K562 (cell line): ENCODE results near the gene ITIH3. TPM values are rescaled to one million over a fixed set of nuclear protein-coding genes. Genes with fewer than 3 reads are reported as not detected.
A peak's percentile ranks its signal among the peaks of the same experiment; 100 is the strongest.

Experiments
- ATAC-seq: fragments of 200-7000 bp; cut with Tn5 transposase; 3 replicates; pipeline ENCODE4 v1.9.1; 2020; ENCODE audit warnings: moderate library complexity
- BruUV-seq: library from RNA; stranded (reverse); fragments of 400-500 nt; replicated peaks from 2 replicates; lab custom pipeline; 2021; lab: Mats Ljungman, UMichigan
- CTCF ChIA-PET: fragments of 300-600 bp; formaldehyde crosslinking; extraction: SDS; loops from one replicate; lab custom pipeline; 2021; ENCODE audit warnings: low intra/inter-chr PET ratio; lab: Yijun Ruan, JAX
- POLR2A ChIA-PET: fragments of 300-600, 350-650 bp; sonication (Branson Sonifier 250); formaldehyde crosslinking; extraction: SDS; loops from one replicate; lab custom pipeline; 2021; ENCODE audit warnings: antibody characterized with exemption, inconsistent platforms; lab: Yijun Ruan, JAX
- DNase-seq, 4 experiments: peaks; one replicate each; pipeline versions ENCODE4 v3.0.0 to v3.0.0-alpha.2; 2011 to 2018; ENCODE audit warnings: low spot score in 3 of 4, mixed read lengths in 3 of 4; ENCODE audit errors: extremely low read depth in 1 of 4
- FAIRE-seq: peaks from 2 replicates; lab custom pipeline; 2011; peaks lifted over from hg19 to GRCh38; lab: Jason Lieb, UNC
- H2AFZ ChIP-seq: 2 replicates; pipeline ENCODE4 v1.6.0; 2011; ENCODE audit warnings: low read depth, low read length, control low read depth, inconsistent platforms
- H3K27ac ChIP-seq: fragments of 200-600 bp; 3 replicates; pipeline ENCODE4 v1.8.0; 2011; ENCODE audit warnings: low read depth, mild to moderate bottlenecking, control low read depth, inconsistent platforms, low read length, moderate library complexity, mixed read lengths; ENCODE audit errors: extremely low read depth
- H3K27me3 ChIP-seq, 2 experiments: fragments of 300-600 bp in 1 of 2; 2 replicates in 1 of 2; 3 replicates in 1 of 2; pipeline versions ENCODE4 v1.6.0 to v1.8.0; 2011; ENCODE audit warnings: inconsistent platforms in 2 of 2, low read length in 2 of 2, mild to moderate bottlenecking in 1 of 2, mixed read lengths in 1 of 2, moderate library complexity in 1 of 2; ENCODE audit not compliant: control insufficient read depth in 2 of 2, insufficient read depth in 2 of 2
- H3K36me3 ChIP-seq: fragments of 300-600 bp; 3 replicates; pipeline ENCODE4 v1.8.0; 2011; ENCODE audit warnings: mild to moderate bottlenecking, low read length, inconsistent platforms; ENCODE audit not compliant: control insufficient read depth, insufficient read depth
- H3K4me1 ChIP-seq, 2 experiments: fragments of 200-600 bp in 1 of 2; replicated peaks in 1 of 2; 2 replicates in 1 of 2; 3 replicates in 1 of 2; pipeline versions ENCODE4 v1.5.1 to v1.8.0; 2011; ENCODE audit warnings: inconsistent platforms in 2 of 2, low read length in 2 of 2, mild to moderate bottlenecking in 1 of 2, mixed read lengths in 1 of 2, moderate library complexity in 1 of 2; ENCODE audit not compliant: control insufficient read depth in 2 of 2, insufficient read depth in 2 of 2
- H3K4me2 ChIP-seq: 2 replicates; pipeline ENCODE4 v1.6.1; 2011; ENCODE audit warnings: low read length, control low read depth, inconsistent platforms, mixed read lengths; ENCODE audit not compliant: insufficient read depth
- H3K4me3 ChIP-seq: fragments of 200-600 bp; sonication (generic), shearing (Covaris generic); 2 replicates; pipeline ENCODE4 v1.5.1; 2016; ENCODE audit warnings: control low read depth, inconsistent platforms
- H3K79me2 ChIP-seq: fragments of 200-600 bp; 3 replicates; pipeline ENCODE4 v1.8.0; 2011; ENCODE audit warnings: low read length, inconsistent platforms; ENCODE audit not compliant: control insufficient read depth, insufficient read depth
- H3K9ac ChIP-seq, 2 experiments: 2 replicates each; pipeline versions ENCODE4 v1.6.0 to v1.6.1; 2011; ENCODE audit warnings: low read depth in 2 of 2, low read length in 2 of 2, control low read depth in 1 of 2, inconsistent platforms in 1 of 2, mild to moderate bottlenecking in 1 of 2, mixed read lengths in 1 of 2; ENCODE audit not compliant: insufficient read depth in 1 of 2
- H3K9me1 ChIP-seq: one replicate; pipeline ENCODE4 v1.6.0; 2011; ENCODE audit warnings: inconsistent platforms, mild to moderate bottlenecking, low read length, moderate library complexity; ENCODE audit not compliant: control insufficient read depth, insufficient read depth
- H3K9me3 ChIP-seq: replicated peaks from 2 replicates; pipeline ENCODE4 v1.5.1; 2011; ENCODE audit warnings: low read depth, low read length, inconsistent platforms; ENCODE audit not compliant: control insufficient read depth, insufficient read depth
- H4K20me1 ChIP-seq: replicated peaks from 2 replicates; pipeline ENCODE4 v1.6.1; 2011; ENCODE audit warnings: low read length, inconsistent platforms, mixed read lengths; ENCODE audit not compliant: control insufficient read depth, insufficient read depth
- CHD1 ChIP-seq: fragments of 200-600 bp; sonication (generic); IDR thresholded peaks from one replicate; pipeline ENCODE4 v1.6.1; 2012; ENCODE audit warnings: mild to moderate bottlenecking, moderate library complexity, low read length, inconsistent platforms
- CXXC5 ChIP-seq: fragments of 250-450 bp; sonication (Bioruptor Pico); IDR thresholded peaks from 2 replicates; pipeline ENCODE4 v1.8.0; 2022; ENCODE audit warnings: inconsistent platforms, mild to moderate bottlenecking, moderate library complexity
- ELF1 ChIP-seq: fragments of 200-800 bp; sonication (Bioruptor generic); IDR thresholded peaks from 2 replicates; pipeline ENCODE4 v1.6.1; 2016; ENCODE audit warnings: missing genetic modification characterization, missing compliant biosample characterization
- ESRRB ChIP-seq: fragments of 250-450 bp; sonication (Bioruptor Pico); IDR thresholded peaks from 2 replicates; pipeline ENCODE4 v1.5.0; 2020; ENCODE audit warnings: mild to moderate bottlenecking, moderate library complexity, borderline replicate concordance
- ILF3 ChIP-seq: fragments of 450-650 bp; IDR thresholded peaks from 2 replicates; pipeline ENCODE4 v1.6.1; 2018; ENCODE audit warnings: antibody characterized with exemption, mild to moderate bottlenecking, moderate library complexity, borderline replicate concordance
- LEF1 ChIP-seq: fragments of 450-650 bp; IDR thresholded peaks from 2 replicates; pipeline ENCODE4 v1.6.1; 2016; ENCODE audit warnings: mild to moderate bottlenecking
- MAFF ChIP-seq: IDR thresholded peaks from 2 replicates; pipeline ENCODE4 v1.6.1; 2012; ENCODE audit warnings: low read length, improper control_type of control experiment
- NFATC3 ChIP-seq: fragments of 450-650 bp; IDR thresholded peaks from 2 replicates; pipeline ENCODE4 v1.6.1; 2017; ENCODE audit warnings: mild to moderate bottlenecking
- NUFIP1 ChIP-seq: fragments of 450-650 bp; IDR thresholded peaks from 2 replicates; pipeline ENCODE4 v1.6.1; 2018; ENCODE audit not compliant: partially characterized antibody
- SETDB1 ChIP-seq: IDR thresholded peaks from one replicate; pipeline ENCODE4 v1.6.1; 2012; ENCODE audit warnings: low read length, control low read depth, inconsistent platforms
- TSC22D4 ChIP-seq: fragments of 450-650 bp; IDR thresholded peaks from 2 replicates; pipeline ENCODE4 v1.6.1; 2016; ENCODE audit warnings: missing genetic modification characterization, missing biosample characterization, control low read depth
- ZKSCAN3 ChIP-seq: fragments of 250-450 bp; sonication (Bioruptor Pico); IDR thresholded peaks from 2 replicates; pipeline ENCODE4 v1.4.0; 2020
- ZNF551 ChIP-seq: fragments of 250-450 bp; sonication (Bioruptor Pico); IDR thresholded peaks from 2 replicates; pipeline ENCODE4 v1.5.0; 2021; ENCODE audit warnings: mild to moderate bottlenecking, moderate library complexity
- WGBS: fragments of 100-300 bp; shearing (Covaris generic); methylation state at CpG from one replicate; pipeline ENCODE4 v1.1.6; 2016; ENCODE audit warnings: low coverage, mixed read lengths; ENCODE audit not compliant: insufficient coverage; ENCODE audit errors: missing lambda C conversion rate; 5-methylcytosine and 5-hydroxymethylcytosine counted together
- in situ Hi-C: fragments of 300-500 bp; cut with MboI; formaldehyde crosslinking; loops from 4 replicates; pipeline ENCODE4 v1.15.0; 2018; ENCODE audit warnings: inconsistent platforms, mixed read lengths
- intact Hi-C: fragments of 100-400 bp; cut with micrococcal nuclease; formaldehyde crosslinking; loops from 2 replicates; pipeline ENCODE4 v1.14.2; 2022
- polyA plus RNA-seq, 8 experiments: library from polyadenylated mRNA; depleted of rRNA in 4 of 8; stranded (reverse) in 5 of 8; unstranded in 3 of 8; fragments of >200 nt; fragmentation: Nextera tagmentation in 2 of 8; fragmentation: Illumina TruSeq in 1 of 8; extraction: Ambion mirVana in 2 of 8; extraction: Trizol in 1 of 8; gene quantifications; 2 replicates each; pipeline versions ENCODE4 v1.2.1 to v1.2.3, GENCODE V29; 2011 to 2014; ENCODE audit warnings: inconsistent platforms in 1 of 8, missing spikeins in 1 of 8
- total RNA-seq, 7 experiments: library from RNA; depleted of rRNA in 6 of 7; stranded (reverse); fragments of >200 nt in 6 of 7; fragmentation: Illumina TruSeq in 2 of 7; extraction: Trizol in 2 of 7; gene quantifications; 2 replicates each; pipeline versions ENCODE4 v1.2.1 to v1.2.3, GENCODE V29; 2011 to 2021; ENCODE audit warnings: low replicate concordance in 1 of 7
- TF ChIP-seq, protein P1 (sequence below): sonication (generic); formaldehyde crosslinking; IDR thresholded peaks from 2 replicates; pipeline ENCODE4 v1.8.1; 2022; ENCODE audit warnings: missing genetic modification reagents
- TF ChIP-seq, protein P2 (sequence below): sonication (generic); formaldehyde crosslinking; IDR thresholded peaks from 2 replicates; pipeline ENCODE4 v1.8.1; 2023; ENCODE audit warnings: mild to moderate bottlenecking, missing genetic modification reagents

The ITIH3 gene
- total and polyA plus RNA-seq, 9 of the 15 experiments (the other 6 are each of a cell fraction or from before 2014, with no cell fraction given), result 0.07 to 0.35 TPM; not detected in 7

DNA sequence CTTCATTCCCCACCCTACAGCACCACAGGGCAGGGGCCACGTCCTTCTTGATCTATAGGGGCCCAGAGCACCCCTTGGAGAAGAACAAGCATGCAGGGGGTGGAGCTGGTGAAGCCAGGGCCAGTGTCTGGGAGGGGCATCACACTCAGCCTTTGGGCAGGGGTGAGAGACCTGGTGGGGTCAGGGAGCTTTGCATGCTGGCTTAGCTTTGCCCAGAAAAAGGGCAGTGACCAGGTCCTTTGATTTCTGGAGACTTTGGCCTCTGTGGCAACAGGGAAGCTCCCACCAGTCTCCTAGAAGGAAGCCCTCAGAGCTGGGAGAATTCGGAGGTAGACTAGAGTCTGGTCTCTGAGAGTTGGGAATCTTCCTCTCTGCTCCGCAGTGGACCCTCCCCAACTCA is 34.9 kb downstream of the ITIH3 start:
- 17% methylated on average over 3 of the region's 3 CpGs for WGBS
- TF ChIP-seq ILF3 (no peak), NUFIP1 (no peak), ZNF551 (CRISPR knock-in tag) (no peak), NFATC3 (no peak), CXXC5 (CRISPR knock-in tag) (no peak), LEF1 (no peak), ESRRB (CRISPR knock-in tag) (no peak), ELF1 (tag) (no peak), TSC22D4 (tag) (no peak), CHD1 (no peak), MAFF (no peak), ZKSCAN3 (CRISPR knock-in tag) (no peak), SETDB1 (no peak)
- TF ChIP-seq, protein P1, sequence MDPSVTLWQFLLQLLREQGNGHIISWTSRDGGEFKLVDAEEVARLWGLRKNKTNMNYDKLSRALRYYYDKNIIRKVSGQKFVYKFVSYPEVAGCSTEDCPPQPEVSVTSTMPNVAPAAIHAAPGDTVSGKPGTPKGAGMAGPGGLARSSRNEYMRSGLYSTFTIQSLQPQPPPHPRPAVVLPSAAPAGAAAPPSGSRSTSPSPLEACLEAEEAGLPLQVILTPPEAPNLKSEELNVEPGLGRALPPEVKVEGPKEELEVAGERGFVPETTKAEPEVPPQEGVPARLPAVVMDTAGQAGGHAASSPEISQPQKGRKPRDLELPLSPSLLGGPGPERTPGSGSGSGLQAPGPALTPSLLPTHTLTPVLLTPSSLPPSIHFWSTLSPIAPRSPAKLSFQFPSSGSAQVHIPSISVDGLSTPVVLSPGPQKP (CRISPR knock-in tag), result no peak
- TF ChIP-seq, protein P2, sequence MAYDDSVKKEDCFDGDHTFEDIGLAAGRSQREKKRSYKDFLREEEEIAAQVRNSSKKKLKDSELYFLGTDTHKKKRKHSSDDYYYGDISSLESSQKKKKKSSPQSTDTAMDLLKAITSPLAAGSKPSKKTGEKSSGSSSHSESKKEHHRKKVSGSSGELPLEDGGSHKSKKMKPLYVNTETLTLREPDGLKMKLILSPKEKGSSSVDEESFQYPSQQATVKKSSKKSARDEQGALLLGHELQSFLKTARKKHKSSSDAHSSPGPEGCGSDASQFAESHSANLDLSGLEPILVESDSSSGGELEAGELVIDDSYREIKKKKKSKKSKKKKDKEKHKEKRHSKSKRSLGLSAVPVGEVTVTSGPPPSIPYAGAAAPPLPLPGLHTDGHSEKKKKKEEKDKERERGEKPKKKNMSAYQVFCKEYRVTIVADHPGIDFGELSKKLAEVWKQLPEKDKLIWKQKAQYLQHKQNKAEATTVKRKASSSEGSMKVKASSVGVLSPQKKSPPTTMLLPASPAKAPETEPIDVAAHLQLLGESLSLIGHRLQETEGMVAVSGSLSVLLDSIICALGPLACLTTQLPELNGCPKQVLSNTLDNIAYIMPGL (CRISPR knock-in tag), result no peak

More for the DNA sequence above, 34.9 kb downstream of the ITIH3 start:
- Histone ChIP-seq H3K36me3 (no peaks in the 10 kb centered on the region), H3K9me1 (no peaks in the 10 kb centered on the region), H3K4me3 (no peak overlapping the region), H3K27me3 (peaks cover 0 to 36% of the 10 kb centered on the region in 2 experiments; a peak in 4 of 5 replicates), H3K9ac (0 out of 4 replicates have a peak overlapping the region, but pooled peaks of 1 of the 2 experiments have one; percentile 48), H3K27ac (no peak overlapping the region), H4K20me1 (no peaks in the 10 kb centered on the region; the same call in 1 of the 2 replicates), H3K9me3 (no peaks in the 10 kb centered on the region), H2AFZ (no peak overlapping the region), H3K79me2 (no peaks in the 10 kb centered on the region), H3K4me1 (peaks cover 15 to 20% of the 10 kb centered on the region in 2 experiments), H3K4me2 (no peak overlapping the region)
- FAIRE-seq (no peak), ATAC-seq (no peak), DNase-seq (no peak)
- no TSS peak for BruUV-seq
- POLR2A ChIA-PET, result no interaction called here
- intact Hi-C loops, result no loop called here
- CTCF ChIA-PET, result no interaction called here
- in situ Hi-C loops, result no loop called here
